Endothelial cell of umbilical vein (primary cell): Measurements from ENCODE around the gene AP1B1. TPM values are rescaled to one million over a fixed set of nuclear protein-coding genes. Genes with fewer than 3 reads are reported as not detected.

Source experiments
- BruUV-seq: library from RNA; stranded (reverse); fragments of 400-500 nt; replicated peaks from 2 replicates; lab custom pipeline; 2021; lab: Mats Ljungman, UMichigan
- CTCF ChIA-PET: fragments of 300-600, 350-600 bp; sonication (Branson Sonifier 250); formaldehyde crosslinking; loops from one replicate; lab custom pipeline; 2021; ENCODE audit warnings: antibody characterized with exemption, inconsistent platforms; lab: Charles Lee
- POLR2A ChIA-PET: fragments of 300-600, 350-600 bp; sonication (Branson Sonifier 250); formaldehyde crosslinking; loops from one replicate; lab custom pipeline; 2021; ENCODE audit warnings: antibody characterized with exemption, inconsistent platforms; lab: Charles Lee
- DNase-seq: peaks from one replicate; pipeline ENCODE4 v3.0.0-alpha.2; 2011; ENCODE audit warnings: low read depth, low spot score
- FAIRE-seq: peaks from 2 replicates; lab custom pipeline; 2011; peaks lifted over from hg19 to GRCh38; lab: Jason Lieb, UNC
- H2AFZ ChIP-seq: 2 replicates; pipeline ENCODE4 v1.6.0; 2012; ENCODE audit warnings: low read depth, low read length, control low read depth, inconsistent platforms
- H3K27ac ChIP-seq: 2 replicates; pipeline ENCODE4 v1.5.1; 2011; ENCODE audit warnings: low read depth, mild to moderate bottlenecking, control low read depth, low read length, moderate library complexity; ENCODE audit not compliant: insufficient read depth
- H3K27me3 ChIP-seq, 2 experiments: 2 replicates each; pipeline versions ENCODE4 v1.6.0 to v1.6.1; 2011; ENCODE audit warnings: low read length in 2 of 2, mixed read lengths in 1 of 2; ENCODE audit not compliant: control insufficient read depth in 2 of 2, insufficient read depth in 2 of 2
- H3K36me3 ChIP-seq, 2 experiments: 2 replicates in 1 of 2; 3 replicates in 1 of 2; pipeline ENCODE4 v1.5.1; 2011; ENCODE audit warnings: low read length in 2 of 2, mild to moderate bottlenecking in 1 of 2, moderate library complexity in 1 of 2; ENCODE audit not compliant: control insufficient read depth in 2 of 2, insufficient read depth in 2 of 2; ENCODE audit errors: extremely low read depth in 1 of 2
- H3K4me1 ChIP-seq: 3 replicates; pipeline ENCODE4 v1.5.1; 2011; ENCODE audit warnings: mild to moderate bottlenecking, low read length; ENCODE audit not compliant: control insufficient read depth, insufficient read depth; ENCODE audit errors: extremely low read depth
- H3K4me2 ChIP-seq: 2 replicates; pipeline ENCODE4 v1.6.1; 2011; ENCODE audit warnings: low read length, control low read depth, mixed read lengths; ENCODE audit not compliant: insufficient read depth
- H3K4me3 ChIP-seq, 3 experiments: fragments of 200-600 bp in 1 of 3; sonication (generic), shearing (Covaris generic) in 1 of 3; replicated peaks in 1 of 3; 2 replicates each; pipeline ENCODE4 v1.5.1; 2011 to 2016; ENCODE audit warnings: control low read depth in 3 of 3, low read length in 3 of 3, mild to moderate bottlenecking in 2 of 3, inconsistent platforms in 1 of 3, low read depth in 1 of 3, moderate library complexity in 1 of 3; ENCODE audit not compliant: insufficient read depth in 1 of 3
- H3K79me2 ChIP-seq: 2 replicates; pipeline ENCODE4 v1.6.0; 2012; ENCODE audit warnings: low read length, inconsistent platforms; ENCODE audit not compliant: control insufficient read depth, insufficient read depth
- H3K9ac ChIP-seq: replicated peaks from 2 replicates; pipeline ENCODE3; 2011; ENCODE audit warnings: low read length, control low read depth; ENCODE audit not compliant: insufficient read depth; ENCODE audit errors: extremely low read depth
- H3K9me1 ChIP-seq: replicated peaks from 3 replicates; pipeline ENCODE4 v1.6.0; 2011; ENCODE audit warnings: mild to moderate bottlenecking, low read length; ENCODE audit not compliant: control insufficient read depth, insufficient read depth; ENCODE audit errors: extremely low read depth
- H3K9me3 ChIP-seq: replicated peaks from 2 replicates; pipeline ENCODE4 v1.5.1; 2012; ENCODE audit warnings: low read length, inconsistent platforms; ENCODE audit not compliant: control insufficient read depth, insufficient read depth
- H4K20me1 ChIP-seq: replicated peaks from 2 replicates; pipeline ENCODE3; 2011; ENCODE audit warnings: mild to moderate bottlenecking, low read length; ENCODE audit not compliant: control insufficient read depth, insufficient read depth; ENCODE audit errors: extremely low read depth
- EZH2 ChIP-seq: IDR thresholded peaks from 2 replicates; pipeline ENCODE4 v1.6.1; 2012; ENCODE audit warnings: borderline replicate concordance, low read depth, mild to moderate bottlenecking, moderate library complexity, low read length, inconsistent platforms; ENCODE audit not compliant: severe bottlenecking
- GATA2 ChIP-seq: IDR thresholded peaks from 2 replicates; pipeline ENCODE4 v1.7.0; 2011; ENCODE audit warnings: low read depth, mild to moderate bottlenecking, moderate library complexity, mixed read lengths, low read length; ENCODE audit not compliant: insufficient read length, insufficient read depth
- JUN ChIP-seq: IDR thresholded peaks from 2 replicates; pipeline ENCODE4 v1.6.1; 2011; ENCODE audit warnings: borderline replicate concordance, low read depth; ENCODE audit not compliant: insufficient read length, insufficient read depth
- MAX ChIP-seq: IDR thresholded peaks from 2 replicates; pipeline ENCODE4 v1.6.1; 2011; ENCODE audit not compliant: insufficient read depth, insufficient read length
- POLR2AphosphoS5 ChIP-seq: IDR thresholded peaks from 2 replicates; pipeline ENCODE4 v1.6.1; 2012; ENCODE audit warnings: low read depth, mild to moderate bottlenecking, control low read depth, low read length, moderate library complexity; ENCODE audit not compliant: insufficient read depth
- dilution Hi-C: fragments of 300-500 bp; cut with MboI; formaldehyde crosslinking; loops from one replicate; pipeline ENCODE4 v1.15.0; 2019; ENCODE audit warnings: low sequenced_read_pairs; ENCODE audit not compliant: extremely low pct_ligation_motif_present
- intact Hi-C: fragments of 100-400 bp; cut with micrococcal nuclease; formaldehyde crosslinking; loops from one replicate; pipeline ENCODE4 v1.10.0; 2022
- polyA plus RNA-seq, 4 experiments: library from polyadenylated mRNA; depleted of rRNA in 3 of 4; stranded (reverse) in 3 of 4; unstranded in 1 of 4; fragments of >200 nt; gene quantifications; 2 replicates each; pipeline versions ENCODE4 v1.2.1 to v1.2.3, GENCODE V29; 2011 to 2012; ENCODE audit warnings: missing spikeins in 1 of 4
- total RNA-seq: library from RNA; stranded (reverse); gene quantifications from 2 replicates; pipeline ENCODE4 v1.2.3, GENCODE V29; 2021

AP1B1 gene
- total and polyA plus RNA-seq, 2 donors (not counting 3 experiments of a cell fraction or from before 2014, with no cell fraction given) = 107 to 131 TPM

GRCh38 chr22:29300807-29301601, 87.4 kb downstream of the AP1B1 start:
- DNase-seq (no peak), FAIRE-seq (no peak)
- no peaks in the 10 kb centered on the region for H4K20me1 ChIP-seq
- no peak overlapping the region for H3K27ac ChIP-seq
- no peaks in the 10 kb centered on the region for H3K9me1 ChIP-seq
- intact Hi-C loops (no loop called here), dilution Hi-C loops (no loop called here)
- no peaks in the 10 kb centered on the region for H3K4me1 ChIP-seq
- H2AFZ ChIP-seq = no peak overlapping the region
- no TSS peak for BruUV-seq
- H3K36me3 ChIP-seq = peaks cover 24 to 39% of the 10 kb centered on the region in 2 experiments
- H3K79me2 ChIP-seq = no peaks in the 10 kb centered on the region
- H3K9me3 ChIP-seq = no peaks in the 10 kb centered on the region
- POLR2A ChIA-PET = no interaction called here
- no peak overlapping the region for H3K9ac ChIP-seq
- no peak overlapping the region for H3K4me2 ChIP-seq
- no peak overlapping the region for H3K4me3 ChIP-seq
- peak; percentile 32 for TF ChIP-seq POLR2AphosphoS5
- TF ChIP-seq JUN = no peak
- H3K27me3 ChIP-seq = no peaks in the 10 kb centered on the region
- CTCF ChIA-PET = interaction anchor here (0.6 to 2.0 kb wide), 3 partner anchors 12 to 196 kb away, joined by 3 to 7 read pairs (median 4); no protein-coding TSS in a partner anchor

GRCh38 chr22:29300467-29300806, 87.9 kb downstream of the AP1B1 start:
- DNase-seq (no peak), FAIRE-seq (no peak)
- H3K4me2 ChIP-seq = no peak overlapping the region
- H3K79me2 ChIP-seq = no peaks in the 10 kb centered on the region
- H3K27me3 ChIP-seq = no peaks in the 10 kb centered on the region
- dilution Hi-C loops (no loop called here), intact Hi-C loops (no loop called here)
- H3K4me1 ChIP-seq = no peaks in the 10 kb centered on the region
- TF ChIP-seq GATA2 (no peak), EZH2 (no peak), MAX (no peak), POLR2AphosphoS5 (no peak)
- no peak overlapping the region for H3K4me3 ChIP-seq
- no peak overlapping the region for H3K27ac ChIP-seq
- no peak overlapping the region for H2AFZ ChIP-seq
- POLR2A ChIA-PET = no interaction called here
- H4K20me1 ChIP-seq = peaks cover 2% of the 10 kb centered on the region
- CTCF ChIA-PET = no interaction called here
- peaks cover 29 to 39% of the 10 kb centered on the region in 2 experiments for H3K36me3 ChIP-seq
- no TSS peak for BruUV-seq
- no peak overlapping the region for H3K9ac ChIP-seq
- no peaks in the 10 kb centered on the region for H3K9me3 ChIP-seq
- no peaks in the 10 kb centered on the region for H3K9me1 ChIP-seq
